ENCODE results near the gene ADAMTSL1.

The ADAMTSL1 gene

GRCh38 chr9:18500451-18500850, 26.5 kb downstream of the ADAMTSL1 start:
- no peak for DNase-seq

- no peak for DNase-seq
These were observed 28.0 kb downstream of the ADAMTSL1 start for GRCh38 chr9:18501949-18502348.

- DNase-seq, result no peak
These were observed 28.6 kb downstream of the ADAMTSL1 start for GRCh38 chr9:18502546-18502945.

- DNase-seq, result no peak
These were observed 30.8 kb downstream of the ADAMTSL1 start for GRCh38 chr9:18504707-18505106.

- no peak for DNase-seq
These were observed 33.2 kb downstream of the ADAMTSL1 start for GRCh38 chr9:18507151-18507550.

GRCh38 chr9:18516514-18516913, 42.6 kb downstream of the ADAMTSL1 start:
- DNase-seq, result no peak

- no peak for DNase-seq
These were observed 43.0 kb downstream of the ADAMTSL1 start for GRCh38 chr9:18516965-18517364.

GRCh38 chr9:18520416-18521047, 46.6 kb downstream of the ADAMTSL1 start:
- no peak for DNase-seq

- DNase-seq, result no peak
These were observed 52.7 kb downstream of the ADAMTSL1 start for GRCh38 chr9:18526685-18527084.

- no peak for DNase-seq
These were observed 57.4 kb downstream of the ADAMTSL1 start for GRCh38 chr9:18531136-18532065.

- DNase-seq, result no peak
These were observed 60.7 kb downstream of the ADAMTSL1 start for GRCh38 chr9:18534611-18535010.

- no peak for DNase-seq
These were observed 62.6 kb downstream of the ADAMTSL1 start for GRCh38 chr9:18536554-18536953.

GRCh38 chr9:18539203-18539693, 65.3 kb downstream of the ADAMTSL1 start:
- DNase-seq, result no peak

GRCh38 chr9:18542837-18543405, 69.0 kb downstream of the ADAMTSL1 start:
- no peak for DNase-seq

- no peak for DNase-seq
These were observed 69.6 kb downstream of the ADAMTSL1 start for GRCh38 chr9:18543406-18544192.

GRCh38 chr9:18544456-18544855, 70.5 kb downstream of the ADAMTSL1 start:
- no peak for DNase-seq

- DNase-seq, result no peak
These were observed 71.8 kb downstream of the ADAMTSL1 start for GRCh38 chr9:18545636-18546360.

GRCh38 chr9:18548456-18548855, 74.5 kb downstream of the ADAMTSL1 start:
- no peak for DNase-seq

GRCh38 chr9:18549772-18550171, 75.8 kb downstream of the ADAMTSL1 start:
- DNase-seq, result no peak

GRCh38 chr9:18550286-18550685, 76.3 kb downstream of the ADAMTSL1 start:
- no peak for DNase-seq

- no peak for DNase-seq
These were observed 80.3 kb downstream of the ADAMTSL1 start for GRCh38 chr9:18554244-18554643.
